ENCODE measurements around the gene MRPL23.

The MRPL23 gene

DNA sequence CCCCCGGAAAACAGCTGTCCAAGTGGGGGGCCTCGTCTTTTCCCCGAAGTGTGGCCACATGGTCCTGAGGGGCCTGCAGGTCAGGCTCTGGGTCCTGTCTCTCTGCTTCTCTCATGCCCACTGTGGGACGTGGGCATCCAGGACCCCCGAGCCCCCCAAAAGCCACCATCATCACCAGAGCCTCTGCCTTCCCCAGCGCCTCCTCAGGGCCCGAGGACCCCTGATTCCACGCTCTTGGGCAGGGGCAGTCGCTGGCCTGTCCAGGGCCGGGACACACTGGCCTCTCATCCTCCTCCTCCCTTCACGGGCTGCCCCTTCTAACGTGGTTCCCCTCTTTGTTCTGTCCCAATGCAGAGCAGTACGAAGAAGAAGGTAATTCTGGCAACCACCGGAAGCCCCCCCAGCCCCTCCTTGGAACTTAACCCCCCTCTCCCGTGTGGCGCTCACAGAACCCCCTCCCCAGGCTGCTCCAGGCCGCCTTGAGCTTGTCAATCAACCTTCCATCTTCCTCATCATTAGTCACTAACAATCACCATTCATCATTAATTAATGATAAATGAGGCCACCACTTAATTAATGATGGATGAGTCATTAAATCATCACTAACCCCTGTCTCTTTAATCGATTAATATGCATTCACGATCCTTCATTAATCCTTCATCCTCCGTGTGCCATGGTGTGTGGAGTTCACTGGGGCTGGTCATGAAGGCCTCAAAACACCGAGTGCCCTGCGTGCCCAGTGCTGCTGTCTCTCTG is 23.8 kb upstream of the MRPL23 start:
- no peak for DNase-seq (ENCODE audit: low read depth)
- TF ChIP-seq, protein P1, sequence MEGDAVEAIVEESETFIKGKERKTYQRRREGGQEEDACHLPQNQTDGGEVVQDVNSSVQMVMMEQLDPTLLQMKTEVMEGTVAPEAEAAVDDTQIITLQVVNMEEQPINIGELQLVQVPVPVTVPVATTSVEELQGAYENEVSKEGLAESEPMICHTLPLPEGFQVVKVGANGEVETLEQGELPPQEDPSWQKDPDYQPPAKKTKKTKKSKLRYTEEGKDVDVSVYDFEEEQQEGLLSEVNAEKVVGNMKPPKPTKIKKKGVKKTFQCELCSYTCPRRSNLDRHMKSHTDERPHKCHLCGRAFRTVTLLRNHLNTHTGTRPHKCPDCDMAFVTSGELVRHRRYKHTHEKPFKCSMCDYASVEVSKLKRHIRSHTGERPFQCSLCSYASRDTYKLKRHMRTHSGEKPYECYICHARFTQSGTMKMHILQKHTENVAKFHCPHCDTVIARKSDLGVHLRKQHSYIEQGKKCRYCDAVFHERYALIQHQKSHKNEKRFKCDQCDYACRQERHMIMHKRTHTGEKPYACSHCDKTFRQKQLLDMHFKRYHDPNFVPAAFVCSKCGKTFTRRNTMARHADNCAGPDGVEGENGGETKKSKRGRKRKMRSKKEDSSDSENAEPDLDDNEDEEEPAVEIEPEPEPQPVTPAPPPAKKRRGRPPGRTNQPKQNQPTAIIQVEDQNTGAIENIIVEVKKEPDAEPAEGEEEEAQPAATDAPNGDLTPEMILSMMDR (conservative IDR thresholded peaks at IDR 0.05; ENCODE audit: low read length) = no peak
- no peak overlapping the region for H3K4me3 ChIP-seq (ENCODE audit: low read length)

DNA sequence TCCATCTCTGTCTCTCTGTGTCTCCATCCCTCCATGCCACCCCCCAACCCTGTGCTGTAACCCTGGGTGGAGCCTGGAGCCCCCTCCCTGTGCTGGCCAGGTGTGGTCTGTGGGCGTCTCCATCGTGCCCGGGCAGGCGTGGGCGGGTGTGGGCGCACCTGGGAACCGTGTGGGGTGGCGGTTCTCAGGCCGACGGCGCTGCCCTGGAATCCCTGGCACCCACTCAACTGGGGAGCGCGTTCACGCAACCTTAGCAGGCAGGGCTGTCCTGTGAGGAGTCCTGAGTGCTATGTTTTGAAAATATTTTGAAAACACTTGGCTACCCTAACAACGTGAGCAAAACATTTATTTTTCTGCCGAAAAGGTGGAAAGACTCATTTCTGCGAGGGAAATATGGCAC is 23.0 kb upstream of the MRPL23 start:
- no peak for DNase-seq (ENCODE audit: low read depth)
- TF ChIP-seq, protein P1 (conservative IDR thresholded peaks at IDR 0.05; ENCODE audit: low read length) = no peak
- H3K4me3 ChIP-seq (ENCODE audit: low read length) = no peak overlapping the region

DNA sequence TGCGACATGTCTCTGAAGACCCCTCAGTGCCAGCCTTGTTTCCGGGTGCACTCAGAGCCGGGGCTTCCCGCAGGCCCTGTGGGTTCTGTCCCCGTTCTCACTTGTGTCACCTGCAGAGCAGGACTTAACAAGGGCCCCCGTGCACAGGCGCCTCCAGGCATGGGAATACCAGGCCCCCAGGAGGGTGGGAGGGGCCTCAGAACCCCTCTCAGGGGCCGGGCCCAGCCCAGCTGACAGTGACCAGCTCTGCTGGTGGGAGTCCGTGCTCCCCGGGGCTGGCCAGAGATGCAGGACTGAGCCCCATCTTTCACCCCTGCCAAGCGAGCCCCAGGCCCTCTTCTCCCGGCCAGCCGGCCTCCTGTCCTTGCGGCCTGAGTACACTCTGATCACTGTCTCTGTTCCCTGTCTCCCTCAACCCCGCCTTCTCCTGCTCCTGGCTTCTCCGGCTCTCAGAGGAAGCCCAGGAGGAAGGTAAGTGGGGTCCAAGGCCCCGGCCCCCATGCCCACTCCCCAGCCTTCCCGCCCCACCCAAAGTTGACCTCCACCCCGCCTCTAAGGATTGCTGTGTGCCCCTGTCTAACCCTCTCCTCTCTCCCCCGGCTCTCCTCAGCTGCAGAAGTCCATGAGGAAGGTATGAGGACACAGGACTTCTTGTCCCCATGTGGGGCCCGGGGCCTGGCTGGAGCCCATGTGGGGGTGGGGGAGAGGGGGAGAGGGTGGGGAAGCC is 22.3 kb upstream of the MRPL23 start:
- H3K4me3 ChIP-seq (ENCODE audit: low read length) = no peak overlapping the region
- no peak for DNase-seq (ENCODE audit: low read depth)
- TF ChIP-seq, protein P1 (conservative IDR thresholded peaks at IDR 0.05; ENCODE audit: low read length) = no peak

DNA sequence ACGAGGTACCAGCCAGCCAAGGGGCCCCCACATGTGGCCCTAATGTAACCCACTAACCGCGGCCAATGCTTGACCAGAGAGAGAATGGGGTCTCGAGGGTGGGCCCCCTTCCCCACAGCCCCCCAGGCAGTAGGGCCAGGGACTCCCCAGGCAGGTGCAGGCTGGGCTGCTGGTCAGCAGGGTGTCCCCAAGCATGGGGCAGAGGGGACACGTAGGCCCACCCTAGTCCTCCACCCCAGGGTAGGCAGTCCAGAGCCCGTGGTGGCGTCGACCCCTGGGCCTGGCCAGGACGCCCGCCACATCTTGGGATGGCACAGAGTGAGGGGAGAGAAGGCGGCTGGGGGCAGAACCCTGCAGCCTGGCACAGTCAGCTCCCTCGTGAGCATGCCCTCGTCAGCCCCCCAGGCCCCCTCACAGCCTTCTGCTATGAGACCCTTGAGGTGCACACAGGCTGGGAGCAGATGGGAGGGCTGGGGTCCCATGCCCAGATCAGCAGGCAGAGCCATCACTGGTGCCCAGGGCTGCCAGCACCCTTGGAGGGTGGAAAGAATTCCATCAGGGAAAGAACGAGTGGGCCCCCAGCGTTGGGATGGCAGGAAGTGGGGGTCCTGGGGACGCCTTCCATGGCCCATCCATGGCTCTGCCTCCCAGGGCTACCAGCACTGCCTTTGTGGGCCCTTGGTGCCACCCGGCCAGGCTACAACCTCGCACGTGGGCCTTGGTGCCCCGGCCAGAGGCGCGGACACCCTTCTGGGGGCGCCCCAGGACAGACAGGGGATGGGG is 21.6 kb upstream of the MRPL23 start:
- H3K4me3 ChIP-seq (ENCODE audit: low read length) = no peak overlapping the region
- TF ChIP-seq, protein P1 (conservative IDR thresholded peaks at IDR 0.05; ENCODE audit: low read length) = no peak
- DNase-seq (ENCODE audit: low read depth) = no peak

DNA sequence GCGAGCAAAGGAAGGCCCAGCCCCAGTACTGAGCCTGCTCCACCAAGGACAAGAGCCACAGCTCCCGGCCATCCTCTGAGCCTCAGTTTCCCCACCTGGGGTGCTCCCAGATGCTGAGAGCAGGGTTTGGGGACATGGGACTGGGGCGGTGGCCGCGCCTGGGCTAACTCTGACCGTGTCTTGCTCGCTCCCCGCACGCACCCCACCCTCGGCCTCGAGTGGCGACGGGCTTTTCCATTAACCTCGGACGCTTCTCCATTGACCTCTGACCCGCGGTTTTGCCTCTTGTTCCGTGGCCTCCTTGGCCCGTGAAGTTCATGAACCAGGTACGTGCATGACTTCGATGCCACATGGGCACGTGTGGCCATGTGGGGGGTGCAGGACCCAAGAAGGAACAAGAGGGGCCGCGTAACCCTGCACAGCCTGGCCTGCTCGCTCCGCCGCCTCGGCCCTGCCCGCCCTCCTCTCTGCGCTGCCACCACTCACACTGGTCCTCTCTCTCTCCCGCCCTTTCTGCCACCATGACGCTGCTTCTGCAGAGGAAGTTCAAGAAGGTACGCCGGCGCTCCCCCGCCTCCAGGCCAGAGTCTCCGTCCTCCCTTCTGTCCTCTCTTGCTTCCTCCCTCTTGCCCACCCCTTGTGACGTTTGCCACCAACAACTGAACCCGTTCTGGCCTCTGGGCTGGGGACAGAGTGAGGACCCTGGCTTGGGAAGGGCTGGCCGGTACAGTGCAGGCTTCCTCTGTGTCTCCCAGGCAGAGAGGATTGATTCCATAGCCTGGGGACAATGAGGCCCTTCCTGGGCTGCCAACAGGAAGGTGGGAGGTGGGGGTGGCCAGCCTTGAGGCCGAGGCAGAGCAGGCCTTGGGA is 20.7 kb upstream of the MRPL23 start:
- TF ChIP-seq, protein P1 (conservative IDR thresholded peaks at IDR 0.05; ENCODE audit: low read length) = no peak
- no peak for DNase-seq (ENCODE audit: low read depth)
- no peak overlapping the region for H3K4me3 ChIP-seq (ENCODE audit: low read length)

DNA sequence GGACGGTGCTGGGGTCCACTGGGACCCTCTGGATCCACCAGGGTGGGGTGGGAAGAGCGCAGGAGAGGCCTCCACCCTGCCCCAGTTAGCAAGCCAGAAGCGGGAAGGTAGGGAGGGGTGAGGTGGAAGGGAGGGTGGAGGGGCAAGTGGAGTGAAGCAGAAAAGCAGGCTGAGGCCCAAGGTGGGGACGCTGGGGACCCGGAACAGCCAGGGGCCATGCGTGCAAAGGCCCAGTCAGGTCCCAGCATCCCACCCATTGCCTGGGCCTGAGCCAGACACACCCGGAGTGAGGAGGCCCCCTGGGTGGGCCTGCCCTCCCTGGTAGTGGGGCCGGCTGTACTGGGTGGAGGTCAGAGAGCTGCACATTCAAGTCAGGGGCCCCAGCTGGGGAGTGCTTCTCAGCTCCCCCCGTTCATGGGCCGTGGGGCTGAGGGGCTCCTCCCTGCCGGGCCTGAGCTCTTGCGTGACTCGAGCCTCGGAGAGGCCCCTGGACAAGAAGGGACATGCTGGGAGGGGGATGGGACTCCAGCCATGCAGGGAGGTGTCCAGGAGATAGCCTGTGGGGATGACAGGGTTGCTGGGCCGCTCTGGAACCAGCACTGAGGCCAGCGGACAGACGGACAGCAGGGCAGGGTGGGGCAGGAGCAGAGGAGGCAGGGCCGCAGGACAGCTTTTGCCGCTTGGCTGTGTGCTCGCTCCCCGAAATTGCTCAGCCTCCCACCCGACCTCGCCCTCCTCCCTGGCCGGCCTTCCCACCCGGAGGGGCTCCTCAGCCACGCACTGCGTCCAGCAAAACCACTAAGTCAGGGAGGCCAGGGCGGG is 19.9 kb upstream of the MRPL23 start:
- DNase-seq (ENCODE audit: low read depth) = no peak
- H3K4me3 ChIP-seq (ENCODE audit: low read length) = no peak overlapping the region
- TF ChIP-seq, protein P1 (conservative IDR thresholded peaks at IDR 0.05; ENCODE audit: low read length) = no peak

All from AG10803 (cell line).